CD14-positive monocyte (primary cell): ENCODE results near the gene S100A14. TPM values are rescaled to one million over a fixed set of nuclear protein-coding genes. Genes with fewer than 3 reads are reported as not detected.

Source experiments
- DNase-seq, 3 donors: peaks; one replicate each; pipeline ENCODE4 v3.0.0-alpha.2; 2011 to 2022
- H2AFZ ChIP-seq: 2 replicates; pipeline ENCODE4 v1.6.0; 2012; ENCODE audit warnings: mild to moderate bottlenecking, low read depth, low read length, inconsistent platforms; ENCODE audit not compliant: insufficient read depth, poor library complexity, severe bottlenecking
- H3K27ac ChIP-seq, 2 donors: 1 replicate in 1 of 2; 2 replicates in 1 of 2; pipeline ENCODE4 v1.5.1; 2012 to 2013; ENCODE audit warnings: low read length in 2 of 2, control low read depth in 1 of 2, inconsistent platforms in 1 of 2, low read depth in 1 of 2, mild to moderate bottlenecking in 1 of 2
- H3K27me3 ChIP-seq, 2 donors: one replicate each; pipeline versions ENCODE4 v1.6.0 to v1.6.1; 2011 to 2013; ENCODE audit warnings: low read length in 2 of 2; ENCODE audit not compliant: control insufficient read depth in 2 of 2, insufficient read depth in 2 of 2
- H3K36me3 ChIP-seq, 2 donors: replicated peaks in 1 of 2; 1 replicate in 1 of 2; 2 replicates in 1 of 2; pipeline versions ENCODE4 v1.5.1 to v1.6.1; 2012 to 2013; ENCODE audit warnings: low read length in 2 of 2, control low read depth in 1 of 2, inconsistent platforms in 1 of 2, mild to moderate bottlenecking in 1 of 2; ENCODE audit not compliant: insufficient read depth in 2 of 2, control insufficient read depth in 1 of 2
- H3K4me1 ChIP-seq, 2 donors: 1 replicate in 1 of 2; 2 replicates in 1 of 2; pipeline versions ENCODE4 v1.5.1 to v1.6.1; 2012 to 2013; ENCODE audit warnings: low read length in 2 of 2, control low read depth in 1 of 2, inconsistent platforms in 1 of 2, mild to moderate bottlenecking in 1 of 2, moderate library complexity in 1 of 2; ENCODE audit not compliant: insufficient read depth in 2 of 2, control insufficient read depth in 1 of 2
- H3K4me2 ChIP-seq: replicated peaks from 2 replicates; pipeline ENCODE3; 2012; ENCODE audit warnings: low read length, moderate library complexity, mild to moderate bottlenecking; ENCODE audit not compliant: poor library complexity, severe bottlenecking; ENCODE audit errors: extremely low read depth
- H3K4me3 ChIP-seq, 3 experiments: fragments of 200-600 bp in 1 of 3; sonication (generic) in 1 of 3; replicated peaks in 1 of 3; 1 replicate in 2 of 3; 2 replicates in 1 of 3; pipeline ENCODE4 v1.5.1; 2011 to 2013; ENCODE audit warnings: low read length in 3 of 3, mild to moderate bottlenecking in 3 of 3, control low read depth in 2 of 3, low read depth in 2 of 3, inconsistent platforms in 1 of 3, moderate library complexity in 1 of 3
- H3K79me2 ChIP-seq: 2 replicates; pipeline ENCODE4 v1.6.0; 2012; ENCODE audit warnings: mild to moderate bottlenecking, control low read depth, inconsistent platforms, low read length, moderate library complexity; ENCODE audit not compliant: insufficient read depth
- H3K9ac ChIP-seq: 2 replicates; pipeline ENCODE4 v1.6.0; 2017; ENCODE audit warnings: low read length, mild to moderate bottlenecking; ENCODE audit not compliant: insufficient read depth, poor library complexity, severe bottlenecking
- H3K9me3 ChIP-seq, 2 donors: replicated peaks in 1 of 2; 1 replicate in 1 of 2; 2 replicates in 1 of 2; pipeline versions ENCODE4 v1.5.1 to v1.6.1; 2012 to 2013; ENCODE audit warnings: low read length in 2 of 2, control low read depth in 1 of 2; ENCODE audit not compliant: control insufficient read depth in 1 of 2, insufficient read depth in 1 of 2
- H4K20me1 ChIP-seq: 2 replicates; pipeline ENCODE4 v1.6.0; 2012; ENCODE audit warnings: mild to moderate bottlenecking, low read length, control low read depth, moderate library complexity; ENCODE audit not compliant: insufficient read depth
- H3K27ac Mint-ChIP-seq, 7 donors: one replicate each; pipeline ENCODE4 v1.8.0; 2020; ENCODE audit warnings: mild to moderate bottlenecking in 7 of 7, mixed read lengths in 7 of 7, moderate library complexity in 6 of 7, inconsistent platforms in 2 of 7
- H3K27me3 Mint-ChIP-seq, 3 donors: one replicate each; pipeline ENCODE4 v1.8.0; 2021 to 2022; ENCODE audit warnings: low read depth in 3 of 3, mild to moderate bottlenecking in 3 of 3, mixed read lengths in 3 of 3, moderate library complexity in 3 of 3, inconsistent platforms in 1 of 3
- H3K36me3 Mint-ChIP-seq, 2 donors: one replicate each; pipeline ENCODE4 v1.8.0; 2020; ENCODE audit warnings: mixed read lengths in 2 of 2, inconsistent platforms in 1 of 2, mild to moderate bottlenecking in 1 of 2
- H3K4me1 Mint-ChIP-seq: one replicate; pipeline ENCODE4 v1.8.0; 2020; ENCODE audit warnings: mild to moderate bottlenecking, mixed read lengths
- H3K4me3 Mint-ChIP-seq, 2 donors: one replicate each; pipeline ENCODE4 v1.8.0; 2020; ENCODE audit warnings: mild to moderate bottlenecking in 2 of 2, mixed read lengths in 2 of 2, moderate library complexity in 1 of 2
- H3K9me3 Mint-ChIP-seq, 7 donors: one replicate each; pipeline ENCODE4 v1.8.0; 2020 to 2022; ENCODE audit warnings: mixed read lengths in 7 of 7, mild to moderate bottlenecking in 6 of 7, moderate library complexity in 6 of 7, inconsistent platforms in 2 of 7
- WGBS: methylation state at CpG from one replicate; pipeline ENCODE4 v1.1.5; 2013; ENCODE audit warnings: missing lambda C conversion rate; ENCODE audit not compliant: insufficient coverage; 5-methylcytosine and 5-hydroxymethylcytosine counted together
- intact Hi-C, 2 donors: fragments of 100-400 bp; cut with micrococcal nuclease; formaldehyde crosslinking; loops; one replicate each; pipeline versions ENCODE4 v1.15.0 to v1.15.1; 2023
- polyA plus RNA-seq, 3 donors: library from polyadenylated mRNA; depleted of rRNA in 1 of 3; unstranded in 2 of 3; stranded (reverse) in 1 of 3; fragments of 300-500 nt in 2 of 3; fragments of >200 nt in 1 of 3; fragmentation: Illumina TruSeq in 2 of 3; gene quantifications; 1 replicate in 2 of 3; 2 replicates in 1 of 3; pipeline ENCODE4 v1.2.3, GENCODE V29; 2012 to 2021
- TF ChIP-seq, protein P1 (sequence below): fragments of 200-600 bp; IDR thresholded peaks from one replicate; pipeline ENCODE4 v1.8.0; 2022; ENCODE audit warnings: antibody characterized with exemption, mild to moderate bottlenecking

The S100A14 gene
- polyA plus RNA-seq, 3 donors = 0.08 TPM; not detected in 2

DNA sequence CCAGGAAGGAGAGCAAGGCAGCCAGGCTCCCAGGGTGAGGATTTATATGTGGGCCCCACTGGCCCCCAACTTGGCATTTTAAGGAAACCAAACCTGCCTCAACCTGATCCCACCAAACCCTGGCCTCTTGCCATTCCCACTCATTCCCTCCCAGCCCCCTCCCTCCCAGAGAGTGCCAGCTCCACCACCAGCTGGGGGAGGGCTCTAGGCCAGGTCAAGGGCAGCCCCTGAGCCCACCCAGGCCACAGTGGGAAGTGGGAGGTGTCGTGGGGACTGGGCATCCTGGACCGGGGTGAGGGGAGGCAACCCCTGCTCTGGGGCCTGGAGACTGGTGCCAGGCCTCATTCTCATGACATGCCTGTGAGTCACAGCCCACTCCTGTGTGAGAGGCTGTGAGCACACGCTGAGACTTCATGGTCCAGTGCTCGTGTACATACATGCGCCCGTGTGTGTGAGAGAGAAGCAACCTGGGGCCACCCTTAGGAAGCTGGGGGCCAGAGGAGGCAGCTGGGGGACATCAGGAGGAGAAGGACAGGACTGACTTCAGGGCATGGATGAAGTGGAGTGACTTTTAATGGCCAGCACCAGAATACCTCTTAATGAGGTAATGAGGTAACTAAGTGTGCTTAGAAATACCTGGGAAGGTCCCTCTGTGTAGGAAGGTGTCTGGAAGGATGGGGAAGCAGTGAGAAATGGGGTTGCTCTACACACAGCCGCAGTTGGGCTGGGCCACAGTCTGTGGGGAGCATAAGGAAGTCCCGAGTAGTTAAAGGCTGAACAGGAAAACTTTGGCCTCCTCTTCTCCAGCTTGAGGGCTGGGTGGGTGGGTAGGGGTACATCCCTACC lies 50.4 kb downstream of the S100A14 start, which contains the start of gene S100A2:
Gene S100A2, minus strand, starts transcription at position 316 of the 846 bp plus-strand sequence. CDS start 1,967 bp downstream, outside the sequence.
- peaks cover 59% of the 10 kb centered on the region for H3K4me1 Mint-ChIP-seq
- peak within 1 kb of the TSS; percentile 70 to 89 for H3K4me3 Mint-ChIP-seq
- H3K27ac Mint-ChIP-seq = peak within 1 kb of the TSS; percentile 99 to 100 (median 100)
- Histone ChIP-seq H3K27ac (peak within 1 kb of the TSS; percentile 97 to 100), H3K9ac (peak within 1 kb of the TSS; percentile 80), H3K36me3 (no peaks in the 10 kb centered on the region), H3K27me3 (no peaks in the 10 kb centered on the region), H3K4me2 (peak within 1 kb of the TSS; percentile 67), H3K79me2 (peaks cover 13% of the 10 kb centered on the region), H2AFZ (peak within 1 kb of the TSS; percentile 51), H4K20me1 (no peaks in the 10 kb centered on the region), H3K9me3 (no peaks in the 10 kb centered on the region), H3K4me3 (peak within 1 kb of the TSS in 1 of 3 experiments; percentile 42), H3K4me1 (peaks cover 56 to 57% of the 10 kb centered on the region in 2 donors)
- 0% methylated on average over 3 of the region's 8 CpGs for WGBS
- H3K36me3 Mint-ChIP-seq = peaks cover 0 to 5% of the 10 kb centered on the region in 2 donors
- TF ChIP-seq, protein P1, sequence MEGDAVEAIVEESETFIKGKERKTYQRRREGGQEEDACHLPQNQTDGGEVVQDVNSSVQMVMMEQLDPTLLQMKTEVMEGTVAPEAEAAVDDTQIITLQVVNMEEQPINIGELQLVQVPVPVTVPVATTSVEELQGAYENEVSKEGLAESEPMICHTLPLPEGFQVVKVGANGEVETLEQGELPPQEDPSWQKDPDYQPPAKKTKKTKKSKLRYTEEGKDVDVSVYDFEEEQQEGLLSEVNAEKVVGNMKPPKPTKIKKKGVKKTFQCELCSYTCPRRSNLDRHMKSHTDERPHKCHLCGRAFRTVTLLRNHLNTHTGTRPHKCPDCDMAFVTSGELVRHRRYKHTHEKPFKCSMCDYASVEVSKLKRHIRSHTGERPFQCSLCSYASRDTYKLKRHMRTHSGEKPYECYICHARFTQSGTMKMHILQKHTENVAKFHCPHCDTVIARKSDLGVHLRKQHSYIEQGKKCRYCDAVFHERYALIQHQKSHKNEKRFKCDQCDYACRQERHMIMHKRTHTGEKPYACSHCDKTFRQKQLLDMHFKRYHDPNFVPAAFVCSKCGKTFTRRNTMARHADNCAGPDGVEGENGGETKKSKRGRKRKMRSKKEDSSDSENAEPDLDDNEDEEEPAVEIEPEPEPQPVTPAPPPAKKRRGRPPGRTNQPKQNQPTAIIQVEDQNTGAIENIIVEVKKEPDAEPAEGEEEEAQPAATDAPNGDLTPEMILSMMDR = no peak
- intact Hi-C loops = loop anchor here (5.0 kb wide), 2 partner anchors 53 to 1518 kb away; no protein-coding TSS in a partner anchor
- no peaks in the 10 kb centered on the region for H3K9me3 Mint-ChIP-seq
- peak; percentile 94 to 98 (median 97) for DNase-seq
- peaks cover 0 to 7% (median 0%) of the 10 kb centered on the region in 3 donors for H3K27me3 Mint-ChIP-seq

Other genes starting within 250 kb of the S100A14 start
- gene S100A12, start 240.7 kb downstream of the S100A14 start, polyA plus RNA-seq = 1,000 to 10,000 TPM; 1,275 to 2,834 (median 2,543) TPM
- over 10,000 TPM in 2 of 3 donors, 1,000 to 10,000 TPM in 1; 4,193 to 30,135 (median 27,689) TPM for gene S100A8, start 225.3 kb downstream of the S100A14 start, polyA plus RNA-seq
- not detected for gene S100A7A, start 199.8 kb downstream of the S100A14 start, polyA plus RNA-seq
- gene S100A7, start 155.7 kb downstream of the S100A14 start, polyA plus RNA-seq = not detected
- 1,000 to 10,000 TPM; 1,242 to 5,004 (median 4,414) TPM for gene S100A6, start 80.3 kb downstream of the S100A14 start, polyA plus RNA-seq
- 1 to 10 TPM in 2 of 3 donors, not detected in 1; 1.4 to 2.1 TPM for gene S100A5, start 75.4 kb downstream of the S100A14 start, polyA plus RNA-seq
- gene S100A4, start 70.5 kb downstream of the S100A14 start, polyA plus RNA-seq = 1,000 to 10,000 TPM; 4,538 to 7,344 (median 6,092) TPM
- gene S100A3, start 67.1 kb downstream of the S100A14 start, polyA plus RNA-seq = under 1 TPM in 2 of 3 donors, not detected in 1; 0.31 to 0.54 TPM
- under 1 TPM in 1 of 3 donors, not detected in 2; 0.32 TPM for gene S100A2, start 50.5 kb downstream of the S100A14 start, polyA plus RNA-seq
- not detected for gene S100A16, start 3.2 kb downstream of the S100A14 start, polyA plus RNA-seq
- 10 to 100 TPM in 1 of 3 donors, 1 to 10 TPM in 2; 2.5 to 13.9 (median 2.6) TPM for gene S100A13, start 11.2 kb upstream of the S100A14 start, polyA plus RNA-seq
- not detected for gene S100A1, start 12.1 kb upstream of the S100A14 start, polyA plus RNA-seq
- 10 to 100 TPM; 28.1 to 56.2 (median 38.2) TPM for gene CHTOP, start 17.7 kb upstream of the S100A14 start, polyA plus RNA-seq
- 100 to 1,000 TPM in 2 of 3 donors, 10 to 100 TPM in 1; 30.7 to 141 (median 135) TPM for gene SNAPIN, start 42.4 kb upstream of the S100A14 start, polyA plus RNA-seq
- gene ILF2, start 54.7 kb upstream of the S100A14 start, polyA plus RNA-seq = 100 to 1,000 TPM; 103 to 118 (median 115) TPM
- gene NPR1, start 62.4 kb upstream of the S100A14 start, polyA plus RNA-seq = not detected
- 10 to 100 TPM in 2 of 3 donors, 1 to 10 TPM in 1; 9.2 to 76.9 (median 15.9) TPM for gene INTS3, start 111.7 kb upstream of the S100A14 start, polyA plus RNA-seq
- 100 to 1,000 TPM in 2 of 3 donors, 10 to 100 TPM in 1; 84.5 to 123 (median 118) TPM for gene SLC27A3, start 159.1 kb upstream of the S100A14 start, polyA plus RNA-seq